KMS-11 (cell line): ENCODE data around the gene ADAMTS17.
"Not testable (repeated sequence)": the region's sequence is repeated elsewhere in the genome, so short reads cannot be mapped to it uniquely, and the experiment has no call there.

Experiments used
- H2AFZ ChIP-seq: fragments of 200-600 bp; sonication (generic); 2 replicates; pipeline ENCODE4 v1.6.1; 2016; ENCODE audit warnings: antibody characterized with exemption, mixed run types, low read depth
- H3K27ac ChIP-seq: fragments of 200-600 bp; sonication (generic); 2 replicates; pipeline ENCODE4 v1.6.1; 2016; ENCODE audit warnings: mild to moderate bottlenecking, mixed run types
- H3K27me3 ChIP-seq: fragments of 200-600 bp; sonication (generic); 2 replicates; pipeline ENCODE4 v1.6.1; 2017; ENCODE audit warnings: mild to moderate bottlenecking, low read depth, mixed run types, moderate library complexity; ENCODE audit not compliant: insufficient read depth
- H3K36me3 ChIP-seq: fragments of 200-600 bp; sonication (generic); 2 replicates; pipeline ENCODE4 v1.6.1; 2017; ENCODE audit warnings: mild to moderate bottlenecking, mixed run types; ENCODE audit not compliant: insufficient read depth
- H3K4me1 ChIP-seq: fragments of 200-600 bp; sonication (generic); 2 replicates; pipeline ENCODE4 v1.6.1; 2016; ENCODE audit warnings: mild to moderate bottlenecking, low read depth, mixed run types; ENCODE audit not compliant: poor library complexity, severe bottlenecking
- H3K4me2 ChIP-seq: fragments of 200-600 bp; sonication (generic); 2 replicates; pipeline ENCODE4 v1.7.0; 2016; ENCODE audit warnings: mild to moderate bottlenecking, mixed run types
- H3K4me3 ChIP-seq: fragments of 200-600 bp; sonication (generic); IDR thresholded peaks from 2 replicates; pipeline ENCODE4 v1.6.1; 2017; ENCODE audit warnings: low read depth, low read length, mixed read lengths; ENCODE audit not compliant: insufficient read depth
- H3K79me2 ChIP-seq: fragments of 200-600 bp; sonication (generic); 2 replicates; pipeline ENCODE4 v1.6.1; 2016; ENCODE audit warnings: low read depth, mixed run types; ENCODE audit not compliant: insufficient read depth
- H3K9ac ChIP-seq: fragments of 200-600 bp; sonication (generic); 2 replicates; pipeline ENCODE4 v1.6.1; 2016; ENCODE audit warnings: mild to moderate bottlenecking, mixed run types
- H4K20me1 ChIP-seq: fragments of 200-600 bp; sonication (generic); 2 replicates; pipeline ENCODE4 v1.6.1; 2016; ENCODE audit warnings: mild to moderate bottlenecking, mixed run types; ENCODE audit not compliant: insufficient read depth
- TF ChIP-seq, protein P1 (sequence below): fragments of 200-600 bp; sonication (generic); conservative IDR thresholded peaks from 2 replicates; pipeline ENCODE4 v1.6.1; 2017; ENCODE audit warnings: low read depth, mild to moderate bottlenecking, antibody characterized with exemption, low read length, moderate library complexity, mixed read lengths

ADAMTS17 gene

GRCh38 chr15:100092034-100092433 is 249.7 kb downstream of the ADAMTS17 start:
- Histone ChIP-seq H3K36me3 (no peaks in the 10 kb centered on the region), H2AFZ (no peak overlapping the region), H3K27me3 (no peaks in the 10 kb centered on the region), H3K4me2 (no peak overlapping the region), H3K4me1 (no peaks in the 10 kb centered on the region), H3K4me3 (no peak overlapping the region), H4K20me1 (no peaks in the 10 kb centered on the region), H3K79me2 (no peaks in the 10 kb centered on the region), H3K9ac (no peak overlapping the region), H3K27ac (no peak overlapping the region)
- TF ChIP-seq, protein P1, sequence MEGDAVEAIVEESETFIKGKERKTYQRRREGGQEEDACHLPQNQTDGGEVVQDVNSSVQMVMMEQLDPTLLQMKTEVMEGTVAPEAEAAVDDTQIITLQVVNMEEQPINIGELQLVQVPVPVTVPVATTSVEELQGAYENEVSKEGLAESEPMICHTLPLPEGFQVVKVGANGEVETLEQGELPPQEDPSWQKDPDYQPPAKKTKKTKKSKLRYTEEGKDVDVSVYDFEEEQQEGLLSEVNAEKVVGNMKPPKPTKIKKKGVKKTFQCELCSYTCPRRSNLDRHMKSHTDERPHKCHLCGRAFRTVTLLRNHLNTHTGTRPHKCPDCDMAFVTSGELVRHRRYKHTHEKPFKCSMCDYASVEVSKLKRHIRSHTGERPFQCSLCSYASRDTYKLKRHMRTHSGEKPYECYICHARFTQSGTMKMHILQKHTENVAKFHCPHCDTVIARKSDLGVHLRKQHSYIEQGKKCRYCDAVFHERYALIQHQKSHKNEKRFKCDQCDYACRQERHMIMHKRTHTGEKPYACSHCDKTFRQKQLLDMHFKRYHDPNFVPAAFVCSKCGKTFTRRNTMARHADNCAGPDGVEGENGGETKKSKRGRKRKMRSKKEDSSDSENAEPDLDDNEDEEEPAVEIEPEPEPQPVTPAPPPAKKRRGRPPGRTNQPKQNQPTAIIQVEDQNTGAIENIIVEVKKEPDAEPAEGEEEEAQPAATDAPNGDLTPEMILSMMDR = no peak

- Histone ChIP-seq H3K36me3 (no peaks in the 10 kb centered on the region), H4K20me1 (no peaks in the 10 kb centered on the region), H2AFZ (no peak overlapping the region), H3K9ac (no peak overlapping the region), H3K4me2 (no peak overlapping the region), H3K27ac (no peak overlapping the region), H3K4me3 (no peak overlapping the region), H3K4me1 (no peaks in the 10 kb centered on the region), H3K79me2 (no peaks in the 10 kb centered on the region), H3K27me3 (no peaks in the 10 kb centered on the region)
- TF ChIP-seq, protein P1 = no peak
Measured at GRCh38 chr15:100090411-100090810, 251.4 kb downstream of the ADAMTS17 start.

- not testable (repeated sequence) for H3K36me3 ChIP-seq, H3K4me2 ChIP-seq, H3K79me2 ChIP-seq, H3K4me3 ChIP-seq, H2AFZ ChIP-seq, H3K27me3 ChIP-seq, H3K4me1 ChIP-seq, H4K20me1 ChIP-seq, H3K27ac ChIP-seq, H3K9ac ChIP-seq
Measured at GRCh38 chr15:100084042-100084821, 257.5 kb downstream of the ADAMTS17 start.

DNA sequence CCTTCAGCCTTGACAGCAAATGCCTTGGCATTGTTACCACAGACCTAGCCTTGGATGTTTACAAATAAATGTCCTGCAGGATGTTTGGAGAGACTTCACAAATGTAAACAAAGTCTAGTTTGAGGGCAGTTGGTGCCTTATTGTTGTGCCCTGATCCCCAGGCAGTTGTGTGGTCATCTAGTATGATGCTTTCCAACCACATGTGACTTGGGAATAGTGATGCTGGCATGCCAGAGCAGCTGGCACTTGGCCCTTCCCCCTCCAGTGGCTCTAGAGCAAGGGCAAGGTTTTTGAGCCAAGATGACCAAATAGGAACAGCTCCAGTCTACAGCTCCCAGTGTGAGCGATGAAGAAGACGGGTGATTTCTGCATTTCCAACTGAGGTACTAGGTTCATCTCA is 258.2 kb downstream of the ADAMTS17 start:
- Histone ChIP-seq H3K79me2 (no peaks in the 10 kb centered on the region), H3K27ac (no peak overlapping the region), H3K4me2 (no peak overlapping the region), H3K27me3 (no peaks in the 10 kb centered on the region), H3K4me1 (no peaks in the 10 kb centered on the region), H2AFZ (no peak overlapping the region), H4K20me1 (no peaks in the 10 kb centered on the region), H3K36me3 (no peaks in the 10 kb centered on the region), H3K9ac (no peak overlapping the region), H3K4me3 (no peak overlapping the region)
- TF ChIP-seq, protein P1 = no peak

GRCh38 chr15:100082761-100083402 is 258.9 kb downstream of the ADAMTS17 start:
- no peak overlapping the region for H3K4me2 ChIP-seq
- H3K27me3 ChIP-seq = no peaks in the 10 kb centered on the region
- H3K9ac ChIP-seq = no peak overlapping the region
- no peak overlapping the region for H3K27ac ChIP-seq
- H3K4me1 ChIP-seq = no peaks in the 10 kb centered on the region
- H2AFZ ChIP-seq = no peak overlapping the region
- H3K4me3 ChIP-seq = no peak overlapping the region
- TF ChIP-seq, protein P1 = no peak
- no peaks in the 10 kb centered on the region for H3K79me2 ChIP-seq
- H3K36me3 ChIP-seq = no peaks in the 10 kb centered on the region
- H4K20me1 ChIP-seq = no peaks in the 10 kb centered on the region
